Hematopoietic multipotent progenitor cell treated with erythropoietin and hydrocortisone succinate and interleukin-3 and kit ligand, for 4 days (in vitro differentiated cells): ENCODE results near the gene ARHGAP15.

Source experiments
- DNase-seq: peaks from one replicate; pipeline ENCODE4 v3.0.0-alpha.2; 2015

The ARHGAP15 gene

DNA sequence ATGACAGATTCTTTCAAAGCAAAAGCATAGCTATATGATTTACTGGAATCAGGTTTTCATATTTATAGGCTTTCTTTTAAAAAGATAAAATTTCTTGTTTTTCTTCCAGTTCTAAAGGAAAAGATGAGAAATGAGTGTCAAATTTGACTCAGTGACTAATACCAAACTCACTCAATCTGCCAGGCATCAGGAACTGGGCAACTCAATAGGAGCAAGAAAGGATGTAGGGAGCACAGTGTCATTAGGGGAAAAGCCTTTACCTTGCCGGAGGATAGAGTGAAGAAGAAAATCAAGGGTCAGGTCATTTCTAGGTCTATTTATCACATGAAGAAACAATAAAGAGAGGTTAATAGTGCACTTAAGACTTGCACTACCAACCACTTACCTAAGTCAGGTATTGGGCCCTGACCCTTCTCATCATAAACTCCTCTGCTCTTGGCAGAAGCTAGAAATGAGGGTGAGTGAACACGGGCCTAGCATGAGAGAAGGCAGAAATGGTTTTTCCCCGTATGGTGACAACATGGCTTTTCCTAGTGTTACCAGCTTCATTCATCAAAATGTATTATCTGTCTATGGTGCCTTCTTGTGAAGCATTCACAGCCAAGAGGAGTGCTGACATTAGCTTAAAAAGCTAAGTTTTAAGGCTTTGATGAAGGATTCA lies 151.0 kb downstream of the ARHGAP15 start:
- no peak for DNase-seq

DNA sequence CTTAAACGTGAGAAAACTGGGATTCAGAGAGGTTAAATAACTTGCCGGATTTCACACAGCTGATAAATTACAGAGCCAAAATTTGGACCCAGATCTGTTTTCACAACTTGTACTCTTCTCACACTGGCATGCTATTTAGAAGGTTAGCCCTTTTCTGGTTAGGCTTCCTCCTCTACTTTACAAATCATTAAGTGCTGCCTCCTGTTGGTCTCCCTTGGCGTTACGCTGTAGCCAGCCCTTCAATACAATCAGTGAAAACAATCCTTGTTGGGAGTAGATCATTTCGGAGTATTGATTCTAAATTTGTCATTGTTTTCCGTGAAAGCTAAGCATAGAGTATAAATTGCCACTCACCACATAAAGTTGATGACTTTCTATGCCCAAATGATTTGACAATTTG lies 153.5 kb downstream of the ARHGAP15 start:
- DNase-seq, result peak; percentile 25

DNA sequence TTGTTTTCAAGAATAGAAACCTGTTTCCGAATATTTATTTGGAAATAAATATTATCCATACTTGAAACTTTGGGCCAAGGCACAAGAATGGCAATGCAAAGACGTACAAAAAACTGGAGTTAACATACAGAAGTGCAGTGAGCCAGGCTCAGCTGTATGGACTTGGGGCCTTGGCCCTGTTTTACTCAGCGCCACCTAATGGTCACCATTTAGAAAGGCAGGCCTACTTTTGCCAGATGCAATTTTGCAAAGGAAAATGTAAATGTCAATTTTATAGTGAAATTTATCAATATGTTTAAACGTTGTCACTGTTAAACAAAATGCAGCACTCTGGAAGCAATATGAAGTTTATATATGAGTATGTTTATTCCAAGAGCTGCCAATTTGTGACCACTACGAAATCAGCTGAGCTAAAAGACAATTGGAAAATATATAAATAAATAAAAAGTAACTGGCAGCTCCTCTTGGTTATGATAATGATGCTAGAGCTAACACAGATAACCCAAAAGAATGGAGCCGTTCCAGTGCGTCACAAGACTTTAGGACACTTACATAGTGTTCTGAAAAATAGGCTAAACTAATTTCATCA lies 155.0 kb downstream of the ARHGAP15 start:
- DNase-seq, result peak; percentile 84

DNA sequence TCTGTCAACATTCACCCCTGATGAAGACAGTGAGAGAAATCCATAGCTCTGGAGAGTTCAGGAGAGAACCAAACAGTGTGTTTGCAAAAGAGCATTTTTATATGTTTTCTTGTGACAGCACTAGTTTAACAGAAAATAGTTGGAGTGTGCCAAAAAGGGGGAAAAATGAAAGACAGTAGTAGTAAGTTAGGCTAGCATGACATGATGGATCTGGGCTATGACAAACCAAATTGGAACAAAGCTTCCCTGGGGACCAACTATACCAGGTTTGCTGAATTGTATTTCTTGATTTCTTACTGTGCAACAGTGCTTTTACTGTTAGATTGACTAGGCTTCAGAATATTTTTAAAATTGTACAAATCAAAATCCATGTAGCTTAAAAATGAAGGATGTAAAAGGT lies 159.8 kb downstream of the ARHGAP15 start:
- no peak for DNase-seq

DNA sequence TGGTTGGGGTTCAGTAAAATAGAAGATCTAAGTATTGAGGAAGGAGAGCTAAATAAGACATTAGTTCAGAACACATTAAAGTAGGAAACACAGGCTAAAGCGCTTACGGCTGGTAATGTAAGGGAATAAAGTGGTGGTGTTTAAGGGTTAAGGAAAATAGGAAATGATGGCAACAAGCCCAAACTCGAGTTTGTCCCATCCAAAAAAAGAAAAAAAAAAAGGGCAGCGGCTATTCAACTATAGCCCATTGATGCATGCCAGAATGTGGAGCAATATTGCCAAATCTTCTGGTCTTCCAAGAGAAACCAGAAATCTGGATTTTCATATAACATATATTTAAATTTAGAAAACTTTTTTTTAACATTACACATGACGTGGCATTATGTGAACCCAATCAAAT lies 161.0 kb downstream of the ARHGAP15 start:
- no peak for DNase-seq

DNA sequence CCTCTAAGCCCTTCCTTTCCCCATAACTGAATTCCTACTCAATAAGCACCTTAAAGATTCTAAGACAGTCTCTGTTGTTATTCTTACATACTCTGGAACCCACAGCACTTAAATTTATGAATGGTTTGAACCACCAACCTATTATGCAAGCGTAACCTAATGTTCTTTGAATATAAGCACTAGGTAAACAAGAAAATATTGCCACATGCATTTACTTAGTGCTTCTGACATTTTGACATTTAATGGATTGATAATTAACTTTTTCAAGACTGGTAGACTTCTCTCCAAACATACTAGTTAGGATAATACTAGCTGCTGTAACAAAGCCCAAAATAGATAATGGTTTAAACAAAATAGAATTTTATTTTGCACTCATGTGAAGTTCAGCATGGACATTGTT lies 164.8 kb downstream of the ARHGAP15 start:
- DNase-seq, result no peak

DNA sequence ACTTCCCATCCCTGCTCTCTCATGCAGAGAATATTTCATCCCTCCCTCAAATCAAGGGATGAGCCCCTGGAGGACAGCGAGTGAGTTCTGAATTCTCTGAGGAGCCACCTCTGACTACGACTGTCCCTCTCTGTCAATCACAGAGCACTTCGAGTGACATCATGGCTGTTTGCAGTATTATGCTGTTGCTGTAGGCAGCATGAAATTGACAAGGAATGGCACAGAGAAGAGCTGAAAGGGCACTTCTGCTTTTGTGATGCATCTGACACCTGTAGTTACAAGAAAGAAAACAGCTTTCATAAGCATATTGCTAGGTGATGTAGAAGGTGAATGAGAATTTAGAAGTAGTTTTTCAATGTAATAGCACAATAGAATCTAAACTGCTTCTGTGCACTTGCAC lies 166.9 kb downstream of the ARHGAP15 start:
- DNase-seq, result peak; percentile 21

DNA sequence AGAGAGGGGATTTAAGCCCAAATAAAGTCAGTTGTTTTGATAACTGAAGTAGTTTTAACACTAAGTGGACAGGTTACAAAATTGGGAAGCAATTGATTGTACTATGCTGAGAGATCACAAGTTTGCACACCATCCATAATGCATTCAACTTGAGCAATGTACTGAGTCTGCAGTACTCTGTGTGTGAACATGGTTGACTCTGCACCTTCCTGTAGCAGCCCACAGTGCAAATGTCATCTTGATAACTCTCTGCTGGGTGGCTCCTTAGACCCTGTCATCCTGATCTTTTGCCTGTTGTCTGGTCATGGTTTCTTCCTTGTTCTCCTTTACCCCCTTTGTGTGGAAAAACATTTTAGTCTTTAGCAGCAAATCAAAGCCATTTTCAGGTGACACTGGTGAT lies 168.0 kb downstream of the ARHGAP15 start:
- DNase-seq, result no peak

DNA sequence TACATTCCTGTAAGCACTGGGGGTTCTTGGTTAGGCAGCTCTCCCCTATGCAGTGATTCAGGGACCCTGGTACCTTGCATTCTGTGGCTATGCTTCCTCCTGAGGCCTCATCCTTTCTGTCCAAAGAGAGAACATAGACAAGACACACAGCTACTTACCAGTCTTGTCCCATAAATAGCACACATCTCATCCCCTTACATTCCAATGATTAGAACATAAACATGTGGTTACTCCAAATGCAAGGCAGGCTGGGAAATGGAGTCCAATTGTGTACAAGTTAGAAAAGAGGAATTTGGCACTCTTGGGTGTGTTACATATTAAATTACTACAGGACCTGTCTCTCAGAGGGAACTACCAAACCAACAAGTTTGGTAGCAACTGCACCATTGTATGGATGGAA lies 171.3 kb downstream of the ARHGAP15 start:
- peak; percentile 11 for DNase-seq

DNA sequence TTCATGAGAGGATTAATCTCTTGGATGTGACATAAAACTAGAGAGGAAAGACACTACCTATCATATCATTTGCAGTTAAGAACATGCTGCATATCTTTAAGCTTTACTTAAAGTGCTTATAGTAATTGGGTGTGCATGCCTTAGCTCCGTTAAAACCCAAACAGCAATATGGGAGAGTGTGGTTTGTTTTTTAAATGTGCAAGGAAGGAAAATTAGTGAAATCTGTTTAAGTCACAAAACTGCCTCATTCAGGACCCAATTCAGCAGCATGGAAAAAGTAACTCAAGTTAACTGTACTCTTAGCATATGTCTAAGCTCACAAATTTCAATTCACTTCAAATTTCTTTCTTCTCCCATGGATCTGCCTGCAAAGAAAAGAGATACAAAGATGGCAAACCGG lies 182.2 kb downstream of the ARHGAP15 start:
- no peak for DNase-seq

DNA sequence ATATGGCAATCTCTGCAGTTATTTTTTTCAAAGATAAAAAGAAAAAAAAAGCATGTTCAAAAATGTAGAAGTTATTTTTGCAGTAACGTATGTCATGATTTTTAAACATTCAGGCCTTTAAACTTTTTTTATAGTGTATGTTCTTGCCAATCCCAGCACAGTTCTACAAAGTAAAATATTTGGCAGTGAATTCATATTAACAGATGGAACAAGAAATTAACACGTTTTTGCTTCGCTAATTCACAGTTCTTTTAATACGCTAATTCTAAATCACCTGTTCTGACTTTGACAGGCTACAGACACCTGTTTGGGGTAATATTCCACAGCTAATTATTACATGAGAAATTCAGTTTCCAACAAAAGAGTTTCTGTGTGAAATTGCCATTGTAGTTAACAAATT lies 183.2 kb downstream of the ARHGAP15 start:
- no peak for DNase-seq

DNA sequence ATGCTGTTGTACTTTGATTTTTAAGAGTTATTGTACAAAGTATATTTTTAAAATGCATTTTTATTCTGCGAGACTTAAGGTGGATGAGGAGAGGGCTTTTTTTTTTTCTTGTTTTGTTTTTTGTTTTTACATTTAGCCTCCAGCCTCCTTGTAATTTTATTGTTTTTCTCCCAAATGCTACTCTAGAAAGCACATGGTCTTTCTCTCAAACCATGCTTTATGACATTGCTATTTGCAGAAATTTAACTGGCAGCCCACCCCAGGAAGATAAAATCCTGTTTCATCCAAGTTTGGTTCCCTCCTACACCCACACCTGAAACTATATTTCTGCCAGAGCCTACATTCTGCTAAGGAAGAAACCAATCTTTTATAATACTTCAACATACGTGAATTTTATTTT lies 184.6 kb downstream of the ARHGAP15 start:
- DNase-seq, result no peak

DNA sequence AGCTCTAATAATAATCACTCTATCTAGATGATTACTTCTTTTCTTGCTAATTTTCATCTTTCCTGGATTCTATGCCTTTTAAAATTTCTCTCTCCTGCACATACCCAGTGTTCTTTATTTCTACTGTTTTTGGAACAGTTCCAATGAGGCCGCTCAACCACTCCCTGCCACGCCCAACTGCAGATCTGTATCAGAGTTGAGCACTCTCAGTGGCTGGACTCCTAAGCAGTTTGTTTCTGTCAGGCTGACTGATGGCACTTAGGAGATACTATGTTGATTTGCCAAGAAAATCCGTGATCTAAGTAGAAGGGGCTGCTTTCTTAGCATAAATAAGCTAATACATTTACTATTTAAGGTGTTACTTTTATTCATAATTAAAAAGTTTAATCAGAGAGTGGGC lies 192.8 kb downstream of the ARHGAP15 start:
- DNase-seq, result peak; percentile 90

DNA sequence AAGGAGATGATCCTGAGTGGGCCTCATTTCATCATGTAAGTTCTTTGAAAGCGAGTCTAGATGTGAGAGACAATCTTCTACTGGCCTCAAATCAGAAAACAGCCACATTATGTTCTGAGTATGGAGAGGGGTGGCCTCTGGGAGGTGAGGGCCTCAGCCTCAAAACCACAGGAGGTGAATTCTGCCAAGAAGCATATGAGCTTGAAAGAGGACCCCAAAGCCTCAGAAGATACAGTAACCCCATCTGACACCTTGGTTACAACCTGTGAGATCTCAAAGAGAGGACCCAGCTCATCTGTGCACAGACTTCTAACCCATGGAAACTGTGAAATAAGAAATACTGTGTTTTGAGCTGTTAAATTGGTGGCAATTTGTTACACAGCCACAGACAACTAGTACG lies 200.1 kb downstream of the ARHGAP15 start:
- no peak for DNase-seq

DNA sequence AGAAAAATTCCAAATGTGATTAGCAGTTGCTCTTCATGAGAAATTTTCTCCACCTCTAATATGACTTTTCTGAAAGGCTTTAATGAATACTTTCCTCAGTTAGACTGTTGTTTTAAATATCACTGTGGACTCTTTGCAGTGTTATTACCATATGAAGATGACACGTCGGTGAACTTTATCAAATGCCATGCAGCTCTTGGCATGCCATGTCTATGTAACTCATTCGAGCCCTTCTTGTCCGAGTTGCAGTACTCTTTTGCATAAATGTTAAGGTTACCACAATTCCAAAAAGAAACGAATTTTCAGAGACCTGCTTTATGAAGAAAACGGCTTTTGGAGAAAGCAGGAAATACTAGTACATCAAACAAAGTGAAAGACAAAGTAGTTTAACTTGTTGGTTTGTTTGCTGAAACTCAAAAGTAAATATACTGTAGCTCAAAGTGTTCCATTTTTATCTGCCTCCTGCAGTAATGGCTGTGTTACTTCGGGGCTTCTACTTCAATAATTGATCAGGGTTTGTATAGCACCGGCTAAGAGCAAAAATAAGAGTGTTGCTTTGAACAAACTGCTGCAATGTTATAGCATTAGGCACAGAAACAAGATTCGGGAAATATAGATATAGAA lies 204.1 kb downstream of the ARHGAP15 start:
- no peak for DNase-seq

DNA sequence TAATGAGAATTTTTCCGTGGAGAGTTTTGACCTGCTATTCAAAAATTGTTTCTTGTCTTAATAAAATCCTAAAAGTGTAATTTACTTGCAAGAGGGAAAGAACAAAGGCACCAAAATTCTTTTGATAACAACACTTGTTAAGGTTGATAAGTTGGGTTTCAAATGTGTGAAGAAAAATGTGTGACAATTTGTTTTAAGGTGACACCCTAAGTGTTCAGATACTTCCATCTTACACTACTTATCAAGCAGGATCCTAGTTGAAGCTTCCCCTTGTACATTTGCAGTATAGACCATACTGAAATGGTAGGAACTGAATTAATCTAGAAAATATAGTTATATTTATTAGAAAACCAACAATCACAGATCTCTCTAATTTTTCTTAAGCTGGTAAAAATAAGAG lies 204.6 kb downstream of the ARHGAP15 start:
- no peak for DNase-seq

DNA sequence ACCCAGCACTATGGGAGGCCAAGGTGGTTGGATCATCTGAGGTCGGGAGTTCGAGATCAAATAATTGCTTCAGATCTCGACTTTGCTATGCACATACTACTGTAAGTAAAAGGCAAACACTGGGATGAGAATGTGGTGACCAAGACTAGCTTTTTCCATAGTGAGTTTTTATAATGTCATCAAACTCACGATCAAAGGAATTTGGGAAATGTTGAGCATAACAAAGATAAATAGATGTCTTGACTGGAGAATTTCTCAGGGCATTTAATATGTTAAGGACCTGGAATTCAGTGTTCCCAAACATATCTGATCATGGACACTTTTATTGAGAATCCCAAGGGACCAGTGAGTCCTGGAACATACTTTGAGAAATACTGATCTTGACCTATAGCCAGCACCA lies 205.6 kb downstream of the ARHGAP15 start:
- no peak for DNase-seq

DNA sequence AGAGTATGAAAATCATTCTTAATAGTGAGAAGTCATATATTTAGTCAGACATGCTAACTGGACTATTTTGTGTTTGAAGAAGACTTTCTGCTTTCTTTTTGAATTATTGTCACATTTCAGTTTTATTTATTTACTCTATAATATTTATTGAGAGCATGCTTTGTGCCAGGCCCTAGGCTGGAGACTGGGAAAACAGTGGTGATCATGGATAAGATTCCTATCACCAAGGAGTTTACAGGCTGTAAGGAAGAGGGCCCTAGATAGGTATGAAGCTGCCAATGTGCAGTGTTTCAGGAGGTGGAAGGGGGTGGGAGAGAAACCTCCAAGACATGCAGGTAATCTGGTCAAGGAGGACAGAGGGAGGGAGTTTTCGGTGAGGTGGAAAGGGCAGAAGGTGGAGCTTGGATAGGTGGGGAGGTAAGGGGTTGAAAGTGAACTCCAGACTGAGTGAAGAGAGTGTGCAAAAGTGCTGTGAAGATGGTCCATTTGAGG lies 207.5 kb downstream of the ARHGAP15 start:
- no peak for DNase-seq

DNA sequence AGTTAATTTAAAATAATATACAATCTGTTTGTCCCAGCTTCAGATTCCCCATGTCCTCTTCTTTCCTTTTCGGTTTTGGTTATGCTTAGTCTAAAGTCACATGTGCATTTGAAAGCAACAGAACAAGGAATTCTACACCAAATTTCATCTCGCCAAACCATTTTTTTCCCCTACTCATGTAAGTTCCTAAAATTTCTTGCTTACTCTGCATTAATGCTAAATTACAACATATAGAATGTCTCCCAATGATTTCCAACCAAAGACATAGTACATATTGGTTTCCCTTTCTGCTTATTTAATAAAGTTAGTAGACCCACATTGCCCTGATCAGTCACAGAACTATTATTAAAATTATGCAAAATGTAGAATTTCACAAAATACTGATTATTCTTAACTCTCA lies 212.3 kb downstream of the ARHGAP15 start:
- DNase-seq, result no peak

DNA sequence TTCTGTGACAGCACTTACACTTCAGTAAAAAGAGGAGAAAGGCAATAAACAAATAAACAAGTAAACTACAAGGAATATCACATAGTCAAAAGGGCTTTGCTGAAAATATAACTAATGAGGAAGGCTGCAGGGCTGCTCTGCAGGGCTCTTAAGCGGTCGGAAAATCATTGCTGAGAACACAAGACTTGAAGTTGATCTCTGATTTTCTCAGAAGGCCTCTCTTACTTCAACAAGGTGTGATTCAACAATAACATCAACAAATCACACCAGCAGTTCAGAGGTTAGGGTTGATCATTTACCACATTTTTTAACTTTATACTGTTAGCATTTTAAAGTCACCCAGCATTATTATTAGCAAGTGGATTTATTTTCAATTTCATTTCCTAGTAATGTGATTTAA lies 215.6 kb downstream of the ARHGAP15 start:
- DNase-seq, result no peak

DNA sequence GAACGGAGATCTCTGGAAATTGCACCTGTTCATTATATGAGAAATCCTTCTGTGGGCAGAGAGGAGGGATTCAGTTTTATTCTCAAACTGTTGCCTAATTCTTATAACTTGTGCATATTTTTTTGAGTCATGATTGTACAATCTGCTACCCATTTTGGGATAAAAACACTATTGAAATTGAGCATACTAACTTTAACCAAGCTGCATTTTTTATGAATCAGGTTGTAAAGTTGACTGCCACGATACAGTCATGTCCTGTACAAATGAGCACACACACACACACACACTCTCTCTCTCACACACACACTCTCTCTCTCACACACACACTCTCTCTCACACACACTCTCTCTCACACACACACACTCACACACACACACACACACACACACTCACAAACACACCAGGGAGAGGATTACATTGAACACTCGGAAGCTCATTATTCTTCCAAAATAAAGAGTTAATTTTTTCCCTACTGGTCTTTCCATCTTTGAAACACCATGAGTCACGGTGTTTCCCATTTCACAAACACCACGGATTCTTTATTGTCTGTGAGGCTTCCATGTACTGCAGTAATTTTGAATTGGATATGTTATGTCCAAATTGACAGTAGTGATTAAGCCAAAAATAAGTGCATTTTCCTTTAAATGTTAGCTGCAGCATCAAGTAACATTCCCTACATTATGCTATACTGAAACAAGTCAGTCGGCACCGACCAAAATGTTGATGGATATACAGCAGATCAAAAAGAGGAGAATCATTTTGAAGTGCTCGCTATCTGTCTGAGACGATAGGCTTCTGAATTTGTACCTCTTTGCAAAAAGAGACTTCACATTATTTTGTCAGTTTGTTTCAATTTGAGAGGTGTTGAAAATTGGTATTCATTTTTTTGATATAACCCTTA lies 216.9 kb downstream of the ARHGAP15 start:
- no peak for DNase-seq

DNA sequence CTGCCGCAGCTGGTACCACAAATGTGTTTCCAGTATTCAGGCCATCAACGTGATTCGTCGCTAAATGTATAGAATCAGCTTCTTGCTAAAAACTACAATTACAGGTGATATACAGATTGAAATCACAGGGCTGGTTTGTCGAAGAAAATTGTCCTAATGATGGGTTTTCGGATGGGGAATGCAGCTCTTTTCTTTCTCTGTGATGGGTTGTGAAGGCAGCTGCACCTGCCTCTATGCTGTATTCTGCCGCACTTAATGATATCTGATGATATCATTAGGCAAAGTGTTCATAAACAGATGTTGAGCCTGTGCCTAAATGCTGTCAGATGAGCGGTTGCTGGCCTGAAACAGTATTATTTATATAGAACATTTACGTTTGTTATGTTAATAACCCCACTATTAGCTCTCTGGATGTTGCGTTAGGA lies 218.1 kb downstream of the ARHGAP15 start:
- no peak for DNase-seq

DNA sequence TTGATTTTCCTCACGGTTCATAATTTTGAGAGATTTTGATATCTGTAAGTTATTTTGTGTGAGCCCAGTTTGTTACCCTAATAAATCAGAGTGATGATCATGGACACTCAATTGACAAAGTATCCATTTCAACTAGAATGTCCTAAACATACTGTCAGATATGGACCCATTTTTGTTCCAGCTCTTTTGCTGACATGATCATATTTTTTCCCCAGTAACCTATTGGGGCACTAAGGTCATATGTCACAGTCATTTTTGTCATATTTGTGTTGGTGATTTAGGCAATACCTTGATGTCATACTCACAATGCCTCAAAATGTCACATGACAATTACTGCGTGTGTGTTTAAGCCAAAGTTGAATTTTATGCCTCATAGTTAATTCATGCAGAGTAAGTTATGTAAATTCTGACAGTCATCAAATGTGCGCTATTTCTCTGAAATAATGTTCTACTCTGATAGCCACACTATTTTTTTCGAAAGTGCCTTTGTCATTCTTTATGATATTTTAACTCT lies 218.7 kb downstream of the ARHGAP15 start:
- no peak for DNase-seq
